Endothelial cell of umbilical vein (primary cell): ENCODE results near the gene HOXA2.

Experiments
- POLR2AphosphoS5 ChIP-seq: IDR thresholded peaks from 2 replicates; pipeline ENCODE4 v1.6.1; 2012; ENCODE audit warnings: low read depth, mild to moderate bottlenecking, control low read depth, low read length, moderate library complexity; ENCODE audit not compliant: insufficient read depth
- TF ChIP-seq, protein P1 (sequence below), 2 donors: IDR thresholded peaks; 1 replicate in 1 of 2; 2 replicates in 1 of 2; pipeline ENCODE4 v1.5.1; 2011; ENCODE audit warnings: low read length in 2 of 2, mild to moderate bottlenecking in 2 of 2, moderate library complexity in 2 of 2, control low read depth in 1 of 2, inconsistent platforms in 1 of 2, low read depth in 1 of 2; ENCODE audit not compliant: insufficient read depth in 1 of 2; ENCODE audit errors: extremely low read depth in 1 of 2

DNA sequence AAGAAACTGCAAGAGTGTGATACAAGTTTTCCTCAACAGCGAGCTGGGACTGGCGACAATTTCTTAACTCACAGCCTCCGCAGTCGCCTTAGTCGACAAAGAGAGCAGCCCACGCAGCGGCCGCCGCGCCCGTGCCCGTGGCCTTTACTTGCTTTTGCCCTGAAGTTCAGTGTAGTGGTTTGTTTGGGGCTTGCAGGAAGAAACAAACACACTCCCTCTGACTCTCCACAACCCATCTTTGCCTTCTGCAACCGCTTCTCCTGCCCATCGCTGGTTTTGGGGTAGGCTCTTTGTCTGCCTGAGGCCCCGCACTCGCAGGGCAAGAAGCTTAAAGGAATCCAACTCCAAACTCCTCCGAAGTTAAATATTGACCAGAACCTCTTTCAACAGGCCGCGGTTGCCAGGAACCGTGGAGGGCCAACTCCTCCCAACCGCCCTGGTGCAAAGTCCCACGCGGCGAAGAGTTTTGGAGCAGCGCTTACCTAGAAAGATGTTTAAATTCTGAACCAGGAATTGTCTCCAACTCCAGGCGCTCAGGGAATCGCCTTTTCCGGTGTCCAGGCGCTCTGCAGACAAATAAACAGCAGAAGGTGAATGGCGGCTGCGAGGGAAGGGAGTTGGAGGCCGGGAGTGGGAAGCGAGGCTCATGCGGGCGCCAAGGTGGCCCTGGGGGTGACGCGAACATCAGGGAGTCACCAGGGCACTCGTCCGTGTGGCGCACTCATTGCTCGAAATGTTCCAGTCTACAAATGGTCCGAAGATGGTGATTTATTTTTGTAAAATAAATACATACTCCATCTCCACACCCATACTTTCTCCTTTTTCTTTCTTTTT lies 19.8 kb upstream of the HOXA2 start:
- TF ChIP-seq, protein P1, sequence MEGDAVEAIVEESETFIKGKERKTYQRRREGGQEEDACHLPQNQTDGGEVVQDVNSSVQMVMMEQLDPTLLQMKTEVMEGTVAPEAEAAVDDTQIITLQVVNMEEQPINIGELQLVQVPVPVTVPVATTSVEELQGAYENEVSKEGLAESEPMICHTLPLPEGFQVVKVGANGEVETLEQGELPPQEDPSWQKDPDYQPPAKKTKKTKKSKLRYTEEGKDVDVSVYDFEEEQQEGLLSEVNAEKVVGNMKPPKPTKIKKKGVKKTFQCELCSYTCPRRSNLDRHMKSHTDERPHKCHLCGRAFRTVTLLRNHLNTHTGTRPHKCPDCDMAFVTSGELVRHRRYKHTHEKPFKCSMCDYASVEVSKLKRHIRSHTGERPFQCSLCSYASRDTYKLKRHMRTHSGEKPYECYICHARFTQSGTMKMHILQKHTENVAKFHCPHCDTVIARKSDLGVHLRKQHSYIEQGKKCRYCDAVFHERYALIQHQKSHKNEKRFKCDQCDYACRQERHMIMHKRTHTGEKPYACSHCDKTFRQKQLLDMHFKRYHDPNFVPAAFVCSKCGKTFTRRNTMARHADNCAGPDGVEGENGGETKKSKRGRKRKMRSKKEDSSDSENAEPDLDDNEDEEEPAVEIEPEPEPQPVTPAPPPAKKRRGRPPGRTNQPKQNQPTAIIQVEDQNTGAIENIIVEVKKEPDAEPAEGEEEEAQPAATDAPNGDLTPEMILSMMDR (IDR thresholded peaks at IDR 0.05; ENCODE audit: extremely low read depth in 1 of 2, insufficient read depth in 1 of 2, low read depth in 1 of 2, low read length in 2 of 2): no peak
- no peak for TF ChIP-seq POLR2AphosphoS5
